Gastrocnemius medialis (tissue), 4 donors: ENCODE results near the gene FAM118A.

ENCODE experiments used
- CTCF ChIP-seq, 5 experiments: fragments of 450-650 bp in 3 of 5; fragments of 200-600 bp in 2 of 5; sonication (generic) in 2 of 5; IDR thresholded peaks in 4 of 5; conservative IDR thresholded peaks in 1 of 5; 1 replicate in 4 of 5; 2 replicates in 1 of 5; pipeline ENCODE4 v1.5.1; 2016 to 2019; ENCODE audit warnings: antibody characterized with exemption in 5 of 5, mild to moderate bottlenecking in 3 of 5, moderate library complexity in 3 of 5
- POLR2A ChIP-seq, 2 donors: fragments of 450-650 bp; IDR thresholded peaks; one replicate each; pipeline ENCODE4 v1.6.1; 2017; ENCODE audit warnings: antibody characterized with exemption in 2 of 2, mild to moderate bottlenecking in 2 of 2, moderate library complexity in 2 of 2

DNA sequence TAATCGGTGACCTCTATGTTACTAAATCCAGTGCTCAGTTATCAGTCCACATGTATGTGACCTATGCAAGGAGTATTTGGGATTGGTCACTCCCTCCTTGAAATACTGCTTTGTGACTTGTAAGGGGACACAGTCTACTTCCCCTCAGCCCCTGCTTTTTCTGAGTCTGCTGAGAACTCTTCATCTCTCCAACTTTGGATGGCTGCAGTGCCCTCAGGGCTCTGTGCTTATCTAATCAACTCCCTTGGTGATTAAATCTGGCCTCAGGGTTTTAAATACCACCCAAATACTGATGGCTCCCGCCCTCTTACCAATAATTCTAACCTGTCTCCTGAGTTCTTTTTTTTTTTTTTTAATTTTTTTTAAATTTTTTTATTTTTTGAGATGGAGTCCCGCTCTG lies 40.2 kb downstream of the FAM118A start:
- TF ChIP-seq POLR2A (IDR thresholded peaks at IDR 0.05) (no peak), CTCF (IDR thresholded peaks at IDR 0.05 in 4 of 5, conservative IDR thresholded peaks at IDR 0.05 in 1 of 5) (no peak)
